ENCODE measurements around the gene HSPA6. TPM values are rescaled to one million over a fixed set of nuclear protein-coding genes. Genes with fewer than 3 reads are reported as not detected.

HSPA6 gene
- total RNA-seq = 0.57 and 0.83 TPM in 2 replicates

DNA sequence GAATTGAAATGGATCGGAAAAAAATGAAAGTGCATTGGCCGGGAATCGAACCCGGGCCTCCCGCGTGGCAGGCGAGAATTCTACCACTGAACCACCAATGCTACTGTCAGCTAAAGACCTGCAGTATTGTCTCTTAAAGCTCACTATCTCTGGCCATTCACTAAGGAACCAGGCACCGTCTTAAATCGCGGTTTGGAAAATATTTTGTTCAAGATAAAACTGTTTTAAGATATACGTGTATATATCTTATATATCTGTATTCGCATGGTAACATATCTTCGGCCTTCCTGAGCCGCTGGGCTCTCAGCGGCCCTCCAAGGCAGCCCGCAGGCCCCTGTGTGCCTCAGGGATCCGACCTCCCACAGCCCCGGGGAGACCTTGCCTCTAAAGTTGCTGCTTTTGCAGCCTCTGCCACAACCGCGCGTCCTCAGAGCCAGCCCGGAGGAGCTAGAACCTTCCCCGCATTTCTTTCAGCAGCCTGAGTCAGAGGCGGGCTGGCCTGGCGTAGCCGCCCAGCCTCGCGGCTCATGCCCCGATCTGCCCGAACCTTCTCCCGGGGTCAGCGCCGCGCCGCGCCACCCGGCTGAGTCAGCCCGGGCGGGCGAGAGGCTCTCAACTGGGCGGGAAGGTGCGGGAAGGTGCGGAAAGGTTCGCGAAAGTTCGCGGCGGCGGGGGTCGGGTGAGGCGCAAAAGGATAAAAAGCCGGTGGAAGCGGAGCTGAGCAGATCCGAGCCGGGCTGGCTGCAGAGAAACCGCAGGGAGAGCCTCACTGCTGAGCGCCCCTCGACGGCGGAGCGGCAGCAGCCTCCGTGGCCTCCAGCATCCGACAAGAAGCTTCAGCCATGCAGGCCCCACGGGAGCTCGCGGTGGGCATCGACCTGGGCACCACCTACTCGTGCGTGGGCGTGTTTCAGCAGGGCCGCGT lies at the start of gene HSPA6:
TSS of gene HSPA6 (plus strand) at position 724 of the 925 bp plus-strand sequence. CDS start at position 843, 119 bp downstream.

GRCh38 chr1:161549652-161550051 lies 25.3 kb downstream of the HSPA6 start, which contains the start of gene FCGR3A:
Gene FCGR3A, minus strand, starts transcription at chr1:161549818. Its CDS starts 82 bp downstream, at chr1:161549736.

Other genes starting within 250 kb of the HSPA6 start
- gene MPZ, start 214.6 kb upstream of the HSPA6 start, total RNA-seq = 0.55 and 0.71 TPM in 2 replicates
- 13.5 and 17.0 TPM in 2 replicates for gene SDHC, start 210.2 kb upstream of the HSPA6 start, total RNA-seq
- gene CFAP126, start 156.7 kb upstream of the HSPA6 start, total RNA-seq = not detected in 2 replicates
- gene FCGR2A, start 19.1 kb upstream of the HSPA6 start, total RNA-seq = 0.83 and 1.3 TPM in 2 replicates
- not detected in 2 replicates for gene FCGR3A, start 25.3 kb downstream of the HSPA6 start, total RNA-seq
- gene FCGR3B, start 106.6 kb downstream of the HSPA6 start, total RNA-seq = not detected in 2 replicates
- gene FCGR2B, start 138.6 kb downstream of the HSPA6 start, total RNA-seq = not detected in 2 replicates
- 0.37 and 0.71 TPM in 2 replicates for gene FCRLA, start 182.7 kb downstream of the HSPA6 start, total RNA-seq
- 1.1 and 1.7 TPM in 2 replicates for gene FCRLB, start 197.0 kb downstream of the HSPA6 start, total RNA-seq
- gene DUSP12, start 225.2 kb downstream of the HSPA6 start, total RNA-seq = 23.8 and 32.7 TPM in 2 replicates
- 22.0 and 23.2 TPM in 2 replicates for gene ATF6, start 241.8 kb downstream of the HSPA6 start, total RNA-seq